GM19099 (cell line): ENCODE measurements around the gene PLIN5.

Experiments used
- POLR2A ChIP-seq: IDR thresholded peaks from 3 replicates; pipeline ENCODE4 v1.6.1; 2011; ENCODE audit warnings: low read depth; ENCODE audit not compliant: insufficient read length; ENCODE audit errors: extremely low read depth

PLIN5 gene

GRCh38 chr19:4541114-4541805, 6.2 kb upstream of the PLIN5 start:
- TF ChIP-seq POLR2A: no peak

- TF ChIP-seq POLR2A: peak; percentile 57
Observed at GRCh38 chr19:4539693-4540581, 4.9 kb upstream of the PLIN5 start, which contains the start of gene LRG1. LRG1 (minus strand) TSS chr19:4540036; CDS start chr19:4540013, 23 bp downstream.

GRCh38 chr19:4539169-4539692, 4.2 kb upstream of the PLIN5 start:
- no peak for TF ChIP-seq POLR2A

DNA sequence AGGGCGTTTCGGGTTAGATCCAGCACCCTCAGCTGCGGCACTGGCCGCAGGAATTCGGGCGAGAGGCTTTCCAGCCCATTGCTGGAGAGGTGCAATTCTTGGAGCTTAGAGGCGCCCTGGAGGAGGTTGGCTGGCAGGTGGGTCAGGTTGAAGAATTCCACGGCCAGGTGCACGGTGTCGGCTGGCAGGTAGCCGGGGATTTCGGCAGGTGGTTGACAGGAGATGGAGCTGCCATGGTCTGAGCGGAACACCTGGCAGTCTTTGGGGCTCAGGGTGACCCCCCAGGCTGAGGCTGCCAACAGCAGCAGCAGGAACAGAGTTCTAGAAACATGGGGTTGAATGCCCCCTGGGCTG, 3.6 kb upstream of the PLIN5 start:
- TF ChIP-seq POLR2A: no peak

DNA sequence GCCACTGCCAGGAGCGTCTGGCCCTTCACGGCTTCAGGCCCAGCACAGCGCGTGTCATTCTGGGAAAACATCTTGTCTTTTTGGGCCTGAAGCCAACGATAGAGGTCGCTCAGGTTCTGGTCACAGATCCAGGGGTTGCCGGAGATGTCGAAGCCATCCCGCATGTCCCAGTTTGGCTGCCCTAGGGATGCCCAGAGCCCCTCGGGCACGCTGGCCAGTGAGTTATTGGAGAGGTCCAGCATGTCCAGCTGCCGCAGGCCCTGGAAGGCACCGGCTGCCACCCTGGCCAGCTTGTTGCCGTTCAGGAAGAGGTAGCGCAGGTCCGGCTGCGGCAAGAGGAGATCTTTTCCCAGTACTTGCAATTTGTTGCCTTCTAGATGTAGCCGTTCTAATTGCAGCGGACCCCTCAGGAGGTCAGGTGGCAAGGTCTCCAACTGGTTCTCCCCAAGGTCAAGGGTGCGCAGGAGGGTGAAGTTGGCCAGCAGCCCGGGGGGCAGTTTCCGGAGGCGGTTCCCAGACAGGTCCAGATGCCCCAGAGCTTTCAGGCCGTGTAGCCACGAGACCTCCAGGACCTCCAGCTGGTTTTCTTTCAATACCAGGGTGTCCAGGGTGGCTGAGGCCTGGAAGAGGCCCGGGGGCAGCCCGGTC, 3.1 kb upstream of the PLIN5 start:
- no peak for TF ChIP-seq POLR2A

- no peak for TF ChIP-seq POLR2A
Observed at GRCh38 chr19:4536798-4537197, 1.8 kb upstream of the PLIN5 start.

- no peak for TF ChIP-seq POLR2A
Observed at GRCh38 chr19:4533835-4534424, 1.1 kb downstream of the PLIN5 start.

GRCh38 chr19:4533334-4533733, 1.7 kb downstream of the PLIN5 start:
- no peak for TF ChIP-seq POLR2A

DNA sequence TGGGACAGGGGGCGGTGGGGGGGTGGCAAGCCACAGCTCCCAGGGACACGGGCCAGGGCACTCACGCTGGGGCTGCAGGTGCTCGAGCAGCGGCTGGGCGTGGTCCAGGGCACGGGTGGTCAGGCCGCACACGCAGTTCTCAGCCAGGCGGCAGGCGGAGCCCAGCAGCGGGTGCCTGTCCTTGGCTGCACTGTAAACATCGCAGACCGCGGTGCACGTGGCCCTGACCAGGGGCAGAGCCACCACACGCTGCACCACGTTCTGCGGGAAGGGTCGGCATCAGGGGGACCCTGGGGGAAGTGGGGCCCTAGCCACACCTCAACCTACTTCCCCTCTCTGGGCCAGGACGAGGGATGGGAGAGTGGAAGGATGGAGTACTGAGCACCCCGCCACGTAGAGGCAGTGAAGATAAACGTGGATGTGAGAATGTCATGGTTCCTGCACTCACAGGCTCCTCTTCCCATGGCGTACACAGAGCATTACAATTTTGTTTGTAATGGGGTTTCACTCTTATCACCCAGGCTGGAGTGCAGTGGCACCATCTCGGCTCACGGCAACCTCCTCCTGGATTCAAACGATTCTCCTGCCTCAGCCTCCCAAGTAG, 3.4 kb downstream of the PLIN5 start:
- TF ChIP-seq POLR2A: no peak

GRCh38 chr19:4529924-4530522, 5.0 kb downstream of the PLIN5 start:
- TF ChIP-seq POLR2A: no peak

GRCh38 chr19:4528843-4529242, 6.2 kb downstream of the PLIN5 start:
- no peak for TF ChIP-seq POLR2A

- no peak for TF ChIP-seq POLR2A
Observed at GRCh38 chr19:4525563-4526002, 9.4 kb downstream of the PLIN5 start.

DNA sequence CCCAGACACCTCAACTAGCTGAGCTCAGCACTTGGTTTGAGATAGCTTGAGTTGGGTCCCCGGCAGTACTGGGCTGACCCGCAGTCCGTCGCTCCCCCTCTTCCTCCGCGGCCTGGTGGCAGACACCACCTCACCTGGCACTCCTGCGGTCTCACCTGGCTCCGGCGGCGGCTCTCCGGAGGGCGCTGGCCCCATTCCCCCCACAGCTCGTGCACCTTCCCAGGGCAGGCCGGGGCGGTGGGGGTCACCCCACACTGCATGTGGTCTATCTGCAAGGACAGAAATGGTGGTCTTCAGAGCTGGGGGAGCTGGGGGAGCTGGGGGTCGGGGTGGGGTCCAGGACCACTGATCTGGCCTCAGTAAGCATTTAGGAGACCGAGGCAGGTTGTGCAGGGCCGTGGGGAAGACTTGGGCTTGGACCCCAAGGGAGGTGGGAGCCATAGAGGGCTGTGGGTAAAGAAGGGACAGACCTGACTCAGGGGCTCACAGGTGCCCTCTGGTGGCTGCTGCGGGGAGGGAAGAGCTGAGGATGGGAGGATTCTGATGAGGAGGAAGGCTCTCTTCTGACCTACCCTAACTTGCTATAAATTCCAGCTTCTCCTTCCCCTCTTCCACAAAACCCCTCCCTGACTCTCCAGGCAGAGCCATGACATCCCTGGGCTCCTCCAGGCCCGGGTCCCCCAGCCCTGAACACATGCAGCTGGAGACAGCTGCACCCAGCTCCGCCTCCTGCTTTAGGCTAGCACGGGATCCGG, 10.0 kb downstream of the PLIN5 start:
- no peak for TF ChIP-seq POLR2A

- no peak for TF ChIP-seq POLR2A
Observed at GRCh38 chr19:4523306-4524110, 11.5 kb downstream of the PLIN5 start.
